SK-N-SH (cell line): Measurements from ENCODE around the gene MANBA. TPM values are rescaled to one million over a fixed set of nuclear protein-coding genes. Genes with fewer than 3 reads are reported as not detected.

Experiments used
- CTCF ChIA-PET: fragments of 300-600, 350-600 bp; formaldehyde crosslinking; extraction: SDS; loops from one replicate; lab custom pipeline; 2021; lab: Yijun Ruan, JAX
- POLR2A ChIA-PET: fragments of 350-600 bp; sonication (Branson Sonifier 250); formaldehyde crosslinking; extraction: SDS; loops from one replicate; lab custom pipeline; 2020; ENCODE audit warnings: antibody characterized with exemption, inconsistent platforms; lab: Yijun Ruan, JAX
- DNase-seq: peaks from one replicate; pipeline ENCODE4 v3.0.0; 2012
- H2AFZ ChIP-seq: fragments of 200-600 bp; sonication (generic); 2 replicates; pipeline ENCODE4 v1.8.1; 2016; ENCODE audit warnings: antibody characterized with exemption, mild to moderate bottlenecking, low read depth
- H3F3A ChIP-seq: fragments of 200-600 bp; sonication (generic); replicated peaks from 2 replicates; pipeline ENCODE3; 2016; ENCODE audit warnings: antibody characterized with exemption, mild to moderate bottlenecking; ENCODE audit not compliant: insufficient read depth
- H3K27ac ChIP-seq, 2 experiments: fragments of 200-500 bp in 1 of 2; fragments of 200-600 bp in 1 of 2; sonication (Bioruptor generic) in 1 of 2; sonication (generic), shearing (Covaris generic) in 1 of 2; 2 replicates each; pipeline versions ENCODE4 v1.5.1 to v1.6.1; 2014 to 2016; ENCODE audit warnings: low read depth in 2 of 2, inconsistent platforms in 1 of 2, low read length in 1 of 2, mild to moderate bottlenecking in 1 of 2, mixed read lengths in 1 of 2
- H3K27me3 ChIP-seq: fragments of 200-600 bp; sonication (generic), shearing (Covaris generic); 2 replicates; pipeline ENCODE4 v1.6.1; 2016; ENCODE audit warnings: mixed run types; ENCODE audit not compliant: insufficient read depth
- H3K36me3 ChIP-seq, 2 experiments: fragments of 200-500 bp in 1 of 2; fragments of 200-600 bp in 1 of 2; sonication (Bioruptor generic) in 1 of 2; sonication (generic) in 1 of 2; replicated peaks in 1 of 2; 2 replicates each; pipeline versions ENCODE3 to v1.5.1; 2014 to 2016; ENCODE audit warnings: low read length in 1 of 2, mild to moderate bottlenecking in 1 of 2; ENCODE audit not compliant: insufficient read depth in 2 of 2, control insufficient read depth in 1 of 2
- H3K4me1 ChIP-seq, 2 experiments: fragments of 200-500 bp in 1 of 2; fragments of 200-600 bp in 1 of 2; sonication (Bioruptor generic) in 1 of 2; sonication (generic), shearing (Covaris generic) in 1 of 2; 2 replicates each; pipeline versions ENCODE4 v1.5.1 to v1.6.1; 2014 to 2016; ENCODE audit warnings: low read depth in 1 of 2, low read length in 1 of 2, mixed run types in 1 of 2; ENCODE audit not compliant: insufficient read depth in 2 of 2, control insufficient read depth in 1 of 2
- H3K4me2 ChIP-seq: fragments of 200-600 bp; sonication (generic), shearing (Covaris generic); 2 replicates; pipeline ENCODE4 v1.6.1; 2017; ENCODE audit warnings: mixed run types
- H3K4me3 ChIP-seq, 2 experiments: fragments of 200-500 bp in 1 of 2; fragments of 200-600 bp in 1 of 2; sonication (Bioruptor generic) in 1 of 2; sonication (generic), shearing (Covaris generic) in 1 of 2; 2 replicates each; pipeline versions ENCODE4 v1.5.1 to v1.8.1; 2014 to 2016; ENCODE audit warnings: low read depth in 2 of 2, inconsistent platforms in 1 of 2, low read length in 1 of 2, mild to moderate bottlenecking in 1 of 2, mixed read lengths in 1 of 2, moderate library complexity in 1 of 2
- H3K79me2 ChIP-seq: fragments of 200-600 bp; sonication (generic); 2 replicates; pipeline ENCODE4 v1.8.1; 2017; ENCODE audit warnings: mild to moderate bottlenecking; ENCODE audit not compliant: insufficient read depth
- H3K9ac ChIP-seq: fragments of 200-600 bp; sonication (generic); 2 replicates; pipeline ENCODE4 v1.6.1; 2017; ENCODE audit warnings: mixed run types
- H3K9me2 ChIP-seq: fragments of 200-600 bp; sonication (generic); 2 replicates; pipeline ENCODE4 v1.6.1; 2017; ENCODE audit warnings: mixed run types
- H3K9me3 ChIP-seq: fragments of 200-600 bp; sonication (generic); 2 replicates; pipeline ENCODE4 v1.6.1; 2017; ENCODE audit warnings: mixed run types, mild to moderate bottlenecking, moderate library complexity
- H4K20me1 ChIP-seq: fragments of 200-600 bp; sonication (generic); 2 replicates; pipeline ENCODE4 v1.6.1; 2017; ENCODE audit warnings: mild to moderate bottlenecking, mixed run types; ENCODE audit not compliant: insufficient read depth
- CHD2 ChIP-seq: fragments of 150-350 bp; IDR thresholded peaks from 2 replicates; pipeline ENCODE4 v1.6.1; 2018; ENCODE audit warnings: low read length; ENCODE audit not compliant: partially characterized antibody
- ELF1 ChIP-seq: IDR thresholded peaks from 2 replicates; pipeline ENCODE4 v1.4.0; 2012
- EZH2phosphoT487 ChIP-seq: fragments of 200-600 bp; sonication (generic); IDR thresholded peaks from 2 replicates; pipeline ENCODE4 v1.6.1; 2017; ENCODE audit warnings: low read depth, mixed run types, mild to moderate bottlenecking, antibody characterized with exemption, moderate library complexity, borderline replicate concordance
- FOXM1 ChIP-seq: IDR thresholded peaks from 2 replicates; pipeline ENCODE4 v1.4.0; 2012; ENCODE audit warnings: low read depth, mild to moderate bottlenecking
- JUND ChIP-seq: IDR thresholded peaks from 2 replicates; pipeline ENCODE4 v1.4.0; 2012
- MAX ChIP-seq: IDR thresholded peaks from 2 replicates; pipeline ENCODE4 v1.4.0; 2012; ENCODE audit warnings: low read depth
- MEF2A ChIP-seq: IDR thresholded peaks from 2 replicates; pipeline ENCODE4 v1.4.0; 2012; ENCODE audit warnings: low read depth, borderline replicate concordance
- MXI1 ChIP-seq: IDR thresholded peaks from 2 replicates; pipeline ENCODE4 v1.6.1; 2012; ENCODE audit warnings: mild to moderate bottlenecking, low read depth, low read length, improper control_type of control experiment
- NRF1 ChIP-seq: IDR thresholded peaks from 2 replicates; pipeline ENCODE4 v1.6.1; 2012; ENCODE audit warnings: low read depth, mild to moderate bottlenecking, low read length
- TAF1 ChIP-seq: IDR thresholded peaks from 2 replicates; pipeline ENCODE4 v1.6.1; 2012; ENCODE audit warnings: low read depth, mild to moderate bottlenecking, low read length, moderate library complexity, borderline replicate concordance
- TCF12 ChIP-seq: IDR thresholded peaks from 2 replicates; pipeline ENCODE4 v1.4.0; 2012
- USF2 ChIP-seq: fragments of 150-350 bp; IDR thresholded peaks from 2 replicates; pipeline ENCODE4 v1.6.1; 2017; ENCODE audit warnings: antibody characterized with exemption, low read length, low read depth, borderline replicate concordance
- WGBS: methylation state at CpG from one replicate; pipeline ENCODE4 v1.1.6; 2017; ENCODE audit warnings: low lambda C conversion rate; 5-methylcytosine and 5-hydroxymethylcytosine counted together
- polyA plus RNA-seq, 3 experiments: library from polyadenylated mRNA; depleted of rRNA; stranded (reverse); fragments of >200 nt; gene quantifications; 2 replicates each; pipeline ENCODE4 v1.2.3, GENCODE V29; 2012

The MANBA gene
- polyA plus RNA-seq, 1 of the 3 experiments (the other 2 are of a cell fraction), result 13.4 TPM

GRCh38 chr4:102758241-102759160, 2.3 kb downstream of the MANBA start:
- CTCF ChIA-PET, result no interaction called here
- WGBS, result 92% methylated on average over 11 of the region's 11 CpGs
- H3K4me1 ChIP-seq, result peaks cover 0 to 11% of the 10 kb centered on the region in 2 experiments; a peak in 1 of 4 replicates

GRCh38 chr4:102757681-102758080, 3.1 kb downstream of the MANBA start:
- POLR2A ChIA-PET, result no interaction called here
- 100% methylated on average over 1 of the region's 1 CpG for WGBS

More at GRCh38 chr4:102758241-102759160, 2.3 kb downstream of the MANBA start:
- H4K20me1 ChIP-seq, result no peaks in the 10 kb centered on the region
- no peak for DNase-seq
- no peak overlapping the region for H3K9ac ChIP-seq
- no peaks in the 10 kb centered on the region for H3K36me3 ChIP-seq
- H3K27ac ChIP-seq, result no peak overlapping the region
- no peaks in the 10 kb centered on the region for H3K9me2 ChIP-seq
- TF ChIP-seq ELF1, result no peak
- TF ChIP-seq MAX, result no peak
- TF ChIP-seq CHD2, result no peak
- TF ChIP-seq MXI1, result no peak
- TF ChIP-seq, all 33 proteins: peak for 0
- Histone ChIP-seq H3F3A (no peaks in the 10 kb centered on the region), H3K9me3 (no peaks in the 10 kb centered on the region), H3K4me2 (no peak overlapping the region), H2AFZ (no peak overlapping the region), H3K79me2 (peaks cover 49% of the 10 kb centered on the region; the same call in 1 of the 2 replicates), H3K4me3 (no peak overlapping the region), H3K27me3 (no peaks in the 10 kb centered on the region)
- POLR2A ChIA-PET, result no interaction called here

More at GRCh38 chr4:102757681-102758080, 3.1 kb downstream of the MANBA start:
- Histone ChIP-seq H3K9me2 (no peaks in the 10 kb centered on the region), H3K9ac (no peak overlapping the region), H3K27ac (no peak overlapping the region), H2AFZ (no peak overlapping the region), H3F3A (no peaks in the 10 kb centered on the region), H3K9me3 (no peaks in the 10 kb centered on the region), H3K4me2 (no peak overlapping the region), H3K27me3 (no peaks in the 10 kb centered on the region), H3K4me1 (peaks cover 0 to 11% of the 10 kb centered on the region in 2 experiments; a peak in 1 of 4 replicates), H4K20me1 (no peaks in the 10 kb centered on the region), H3K79me2 (peaks cover 52% of the 10 kb centered on the region; the same call in 1 of the 2 replicates), H3K36me3 (no peaks in the 10 kb centered on the region), H3K4me3 (no peak overlapping the region)
- TF ChIP-seq USF2, result no peak
- no peak for TF ChIP-seq ELF1
- no peak for TF ChIP-seq MXI1
- TF ChIP-seq TAF1, result no peak
- TF ChIP-seq EZH2phosphoT487, result no peak
- TF ChIP-seq NRF1, result no peak
- TF ChIP-seq TCF12, result no peak
- no peak for TF ChIP-seq JUND
- TF ChIP-seq MAX, result no peak
- TF ChIP-seq FOXM1, result no peak
- no peak for TF ChIP-seq MEF2A
- CTCF ChIA-PET, result no interaction called here
- DNase-seq, result no peak
